SW480 (cell line): ENCODE results near the gene ENTPD6.
"Not testable (repeated sequence)": the region's sequence is repeated elsewhere in the genome, so short reads cannot be mapped to it uniquely, and the experiment has no call there.

Experiments
- DNase-seq: peaks from one replicate; pipeline ENCODE4 v3.0.0-alpha.2; 2016; ENCODE audit warnings: low spot score

Gene ENTPD6

GRCh38 chr20:25223765-25224720 lies 28.5 kb downstream of the ENTPD6 start:
- no peak for DNase-seq

GRCh38 chr20:25224941-25225340 lies 29.4 kb downstream of the ENTPD6 start:
- DNase-seq, result no peak

- no peak for DNase-seq
Observed at GRCh38 chr20:25225642-25226432, 30.3 kb downstream of the ENTPD6 start.

GRCh38 chr20:25226433-25227316 lies 31.2 kb downstream of the ENTPD6 start:
- DNase-seq, result no peak

GRCh38 chr20:25227317-25227831 lies 31.9 kb downstream of the ENTPD6 start:
- no peak for DNase-seq

- DNase-seq, result no peak
Observed at GRCh38 chr20:25229486-25230165, 34.1 kb downstream of the ENTPD6 start.

GRCh38 chr20:25230166-25230831 lies 34.8 kb downstream of the ENTPD6 start:
- no peak for DNase-seq

GRCh38 chr20:25233016-25233772 lies 37.7 kb downstream of the ENTPD6 start:
- peak; percentile 83 for DNase-seq

- not testable (repeated sequence) for DNase-seq
Observed at GRCh38 chr20:25234009-25234849, 38.7 kb downstream of the ENTPD6 start.

- DNase-seq, result peak; percentile 25
Observed at GRCh38 chr20:25236450-25237304, 41.2 kb downstream of the ENTPD6 start.

GRCh38 chr20:25237610-25238318 lies 42.3 kb downstream of the ENTPD6 start:
- peak; percentile 100 for DNase-seq

GRCh38 chr20:25238319-25239037 lies 43.0 kb downstream of the ENTPD6 start:
- peak; percentile 61 for DNase-seq

- DNase-seq, result no peak
Observed at GRCh38 chr20:25239387-25240370, 44.2 kb downstream of the ENTPD6 start.

- not testable (repeated sequence) for DNase-seq
Observed at GRCh38 chr20:25240851-25241658, 45.5 kb downstream of the ENTPD6 start.

GRCh38 chr20:25241659-25241955 lies 46.1 kb downstream of the ENTPD6 start:
- not testable (repeated sequence) for DNase-seq
